ENCODE results near the gene C2orf80.
"Not testable (repeated sequence)": the region's sequence is repeated elsewhere in the genome, so short reads cannot be mapped to it uniquely, and the experiment has no call there.

C2orf80 gene

GRCh38 chr2:208179028-208179609 lies 10.7 kb downstream of the C2orf80 start:
- DNase-seq: no peak

- peak in 1 of 14 donors; percentile 15 for DNase-seq
Observed at GRCh38 chr2:208175840-208176153, 14.0 kb downstream of the C2orf80 start.

GRCh38 chr2:208175069-208175839 lies 14.6 kb downstream of the C2orf80 start:
- DNase-seq: peak in 12 of 14 donors; percentile 10 to 62 (median 44)

- no peak for DNase-seq
Observed at GRCh38 chr2:208174144-208174543, 15.7 kb downstream of the C2orf80 start.

- DNase-seq: no peak
Observed at GRCh38 chr2:208172125-208172524, 17.7 kb downstream of the C2orf80 start.

- DNase-seq: no peak
Observed at GRCh38 chr2:208164951-208165755, 24.7 kb downstream of the C2orf80 start.

- DNase-seq: no peak
Observed at GRCh38 chr2:208163489-208163888, 26.3 kb downstream of the C2orf80 start, which contains the start of gene CRYGA. Gene CRYGA, minus strand, starts transcription at chr2:208163589. Its CDS starts 33 bp downstream, at chr2:208163556.

GRCh38 chr2:208156439-208156838 lies 33.4 kb downstream of the C2orf80 start:
- no peak for DNase-seq

- DNase-seq: no peak
Observed at GRCh38 chr2:208153156-208153555, 36.7 kb downstream of the C2orf80 start.

- no peak for DNase-seq
Observed at GRCh38 chr2:208150956-208151355, 38.9 kb downstream of the C2orf80 start.

GRCh38 chr2:208150094-208150493 lies 39.7 kb downstream of the C2orf80 start:
- no peak for DNase-seq

- no peak for DNase-seq
Observed at GRCh38 chr2:208148803-208149202, 41.0 kb downstream of the C2orf80 start.

GRCh38 chr2:208147759-208148158 lies 42.1 kb downstream of the C2orf80 start:
- no peak for DNase-seq

GRCh38 chr2:208147008-208147407 lies 42.8 kb downstream of the C2orf80 start:
- no peak for DNase-seq

GRCh38 chr2:208146006-208146405 lies 43.8 kb downstream of the C2orf80 start, which contains the start of gene CRYGB:
Gene CRYGB, minus strand, starts transcription at chr2:208146158. Its CDS starts 38 bp downstream, at chr2:208146120.
- DNase-seq: no peak

- peak in 1 of 14 donors; percentile 19 for DNase-seq
Observed at GRCh38 chr2:208142925-208143799, 46.7 kb downstream of the C2orf80 start.

- no peak for DNase-seq
Observed at GRCh38 chr2:208142240-208142924, 47.4 kb downstream of the C2orf80 start.

GRCh38 chr2:208139447-208139846 lies 50.4 kb downstream of the C2orf80 start:
- no peak for DNase-seq

- DNase-seq: not testable (repeated sequence)
Observed at GRCh38 chr2:208138334-208138733, 51.5 kb downstream of the C2orf80 start.

GRCh38 chr2:208136716-208137094 lies 53.1 kb downstream of the C2orf80 start:
- DNase-seq: no peak
